Mesendoderm (in vitro differentiated cells): ENCODE measurements around the gene CAMK4.

Source experiments
- DNase-seq: peaks from one replicate; pipeline ENCODE4 v3.0.0; 2013
- H2AK5ac ChIP-seq: 2 replicates; pipeline ENCODE4 v1.6.1; 2013; ENCODE audit warnings: low read length, inconsistent platforms
- H2BK120ac ChIP-seq: 2 replicates; pipeline ENCODE4 v1.6.1; 2013; ENCODE audit warnings: low read depth, mild to moderate bottlenecking, low read length, moderate library complexity, mixed read lengths
- H2BK15ac ChIP-seq: replicated peaks from 2 replicates; pipeline ENCODE4 v1.6.1; 2013; ENCODE audit warnings: low read depth, mild to moderate bottlenecking, moderate library complexity
- H2BK5ac ChIP-seq: 2 replicates; pipeline ENCODE4 v1.6.1; 2013; ENCODE audit warnings: low read length, inconsistent platforms
- H3K18ac ChIP-seq: 2 replicates; pipeline ENCODE4 v1.6.1; 2013; ENCODE audit warnings: mild to moderate bottlenecking, low read length, mixed read lengths
- H3K23ac ChIP-seq: one replicate; pipeline ENCODE4 v1.6.1; 2013; ENCODE audit warnings: low read length
- H3K27ac ChIP-seq: 2 replicates; pipeline ENCODE4 v1.5.1; 2013; ENCODE audit warnings: low read depth, mild to moderate bottlenecking, inconsistent platforms, low read length, moderate library complexity
- H3K27me3 ChIP-seq: 2 replicates; pipeline ENCODE4 v1.6.1; 2013; ENCODE audit warnings: low read length, control low read depth, mild to moderate bottlenecking, inconsistent platforms; ENCODE audit not compliant: insufficient read depth, poor library complexity
- H3K36me3 ChIP-seq: 2 replicates; pipeline ENCODE4 v1.6.1; 2013; ENCODE audit warnings: low read length, inconsistent platforms; ENCODE audit not compliant: control insufficient read depth, insufficient read depth
- H3K4ac ChIP-seq: one replicate; pipeline ENCODE4 v1.6.1; 2013; ENCODE audit warnings: low read depth, mild to moderate bottlenecking, low read length, moderate library complexity
- H3K4me1 ChIP-seq: 2 replicates; pipeline ENCODE4 v1.6.1; 2013; ENCODE audit warnings: low read depth, low read length, inconsistent platforms; ENCODE audit not compliant: control insufficient read depth
- H3K4me2 ChIP-seq: 2 replicates; pipeline ENCODE4 v1.6.1; 2013; ENCODE audit warnings: low read length
- H3K4me3 ChIP-seq: 2 replicates; pipeline ENCODE4 v1.5.1; 2013; ENCODE audit warnings: mild to moderate bottlenecking, low read length
- H3K56ac ChIP-seq: one replicate; pipeline ENCODE4 v1.6.1; 2013; ENCODE audit warnings: low read length
- H3K79me1 ChIP-seq: 2 replicates; pipeline ENCODE4 v1.6.1; 2013; ENCODE audit warnings: low read length, inconsistent platforms
- H3K79me2 ChIP-seq: 2 replicates; pipeline ENCODE4 v1.6.1; 2013; ENCODE audit warnings: mild to moderate bottlenecking, low read length; ENCODE audit not compliant: control insufficient read depth, insufficient read depth
- H3K9ac ChIP-seq: 2 replicates; pipeline ENCODE4 v1.6.1; 2013; ENCODE audit warnings: low read length, inconsistent platforms
- H4K5ac ChIP-seq: one replicate; pipeline ENCODE4 v1.6.1; 2013; ENCODE audit warnings: low read length
- H4K8ac ChIP-seq: one replicate; pipeline ENCODE4 v1.6.1; 2013; ENCODE audit warnings: low read depth, mild to moderate bottlenecking, control low read depth, low read length, moderate library complexity
- whole genome bisulfite sequencing: extraction: QIAGEN DNeasy Blood & Tissue Kit; methylation state at CpG from one replicate; pipeline ENCODE4 v1.1.7; 2013; ENCODE audit warnings: low lambda C conversion rate, missing lambda C conversion rate; ENCODE audit not compliant: insufficient coverage; ENCODE audit errors: extremely low coverage; 5-methylcytosine and 5-hydroxymethylcytosine counted together

Gene CAMK4

GRCh38 chr5:111259636-111260035, 35.5 kb downstream of the CAMK4 start:
- H3K4me1 ChIP-seq: no peaks in the 10 kb centered on the region
- no peaks in the 10 kb centered on the region for H3K27me3 ChIP-seq
- H2BK5ac ChIP-seq: no peak overlapping the region
- WGBS: no CpG with 5 or more reads among the region's 3 CpGs
- no peak overlapping the region for H3K23ac ChIP-seq
- H2BK15ac ChIP-seq: no peak overlapping the region
- no peak overlapping the region for H3K4ac ChIP-seq
- H3K4me3 ChIP-seq: no peak overlapping the region
- no peak overlapping the region for H2AK5ac ChIP-seq
- H3K79me2 ChIP-seq: no peaks in the 10 kb centered on the region
- no peak overlapping the region for H3K56ac ChIP-seq
- no peak overlapping the region for H4K8ac ChIP-seq
- no peak overlapping the region for H2BK120ac ChIP-seq
- no peak overlapping the region for H3K9ac ChIP-seq
- no peak for DNase-seq
- no peak overlapping the region for H3K4me2 ChIP-seq
- no peak overlapping the region for H4K5ac ChIP-seq
- H3K18ac ChIP-seq: no peak overlapping the region
- no peaks in the 10 kb centered on the region for H3K79me1 ChIP-seq
- H3K27ac ChIP-seq: no peak overlapping the region
- H3K36me3 ChIP-seq: no peaks in the 10 kb centered on the region

GRCh38 chr5:111261610-111262009, 37.4 kb downstream of the CAMK4 start:
- H3K36me3 ChIP-seq: no peaks in the 10 kb centered on the region
- no peak overlapping the region for H3K4ac ChIP-seq
- no peaks in the 10 kb centered on the region for H3K79me2 ChIP-seq
- no peaks in the 10 kb centered on the region for H3K27me3 ChIP-seq
- H3K23ac ChIP-seq: no peak overlapping the region
- WGBS: no CpG with 5 or more reads among the region's 1 CpG
- no peak overlapping the region for H3K27ac ChIP-seq
- no peak overlapping the region for H3K18ac ChIP-seq
- H2AK5ac ChIP-seq: no peak overlapping the region
- no peak overlapping the region for H3K4me3 ChIP-seq
- H3K4me2 ChIP-seq: no peak overlapping the region
- no peaks in the 10 kb centered on the region for H3K4me1 ChIP-seq
- DNase-seq: no peak
- no peak overlapping the region for H2BK5ac ChIP-seq
- H4K5ac ChIP-seq: no peak overlapping the region
- no peak overlapping the region for H3K56ac ChIP-seq
- no peak overlapping the region for H2BK120ac ChIP-seq
- H3K79me1 ChIP-seq: no peaks in the 10 kb centered on the region
- no peak overlapping the region for H3K9ac ChIP-seq
- no peak overlapping the region for H4K8ac ChIP-seq
- no peak overlapping the region for H2BK15ac ChIP-seq

GRCh38 chr5:111262153-111262552, 38.0 kb downstream of the CAMK4 start:
- Histone ChIP-seq H4K5ac (no peak overlapping the region), H4K8ac (no peak overlapping the region), H3K18ac (no peak overlapping the region), H3K9ac (no peak overlapping the region), H2BK15ac (no peak overlapping the region), H3K27ac (no peak overlapping the region), H3K4me2 (no peak overlapping the region), H3K56ac (no peak overlapping the region), H3K23ac (no peak overlapping the region), H3K27me3 (no peaks in the 10 kb centered on the region), H3K4ac (no peak overlapping the region), H3K79me2 (no peaks in the 10 kb centered on the region), H3K36me3 (no peaks in the 10 kb centered on the region), H3K79me1 (no peaks in the 10 kb centered on the region), H2BK120ac (no peak overlapping the region), H3K4me1 (no peaks in the 10 kb centered on the region), H3K4me3 (no peak overlapping the region), H2BK5ac (no peak overlapping the region), H2AK5ac (no peak overlapping the region)
- WGBS: no CpG with 5 or more reads among the region's 2 CpGs
- no peak for DNase-seq

- no CpG with 5 or more reads among the region's 1 CpG for WGBS
- DNase-seq: no peak
Observed at GRCh38 chr5:111262815-111263214, 38.6 kb downstream of the CAMK4 start.

GRCh38 chr5:111266491-111266890, 42.3 kb downstream of the CAMK4 start:
- no peak for DNase-seq
- Histone ChIP-seq H4K8ac (no peak overlapping the region), H4K5ac (no peak overlapping the region), H3K4me2 (no peak overlapping the region), H2BK15ac (no peak overlapping the region), H3K79me2 (no peaks in the 10 kb centered on the region), H3K18ac (no peak overlapping the region), H3K4me1 (no peaks in the 10 kb centered on the region), H3K56ac (no peak overlapping the region), H3K4me3 (no peak overlapping the region), H2AK5ac (no peak overlapping the region), H2BK5ac (no peak overlapping the region), H3K79me1 (no peaks in the 10 kb centered on the region), H3K27me3 (no peaks in the 10 kb centered on the region), H2BK120ac (no peak overlapping the region), H3K27ac (no peak overlapping the region), H3K4ac (no peak overlapping the region), H3K23ac (no peak overlapping the region), H3K36me3 (no peaks in the 10 kb centered on the region), H3K9ac (no peak overlapping the region)
- no CpG with 5 or more reads among the region's 2 CpGs for WGBS

More at GRCh38 chr5:111262815-111263214, 38.6 kb downstream of the CAMK4 start:
- Histone ChIP-seq H3K4me3 (no peak overlapping the region), H3K9ac (no peak overlapping the region), H2BK15ac (no peak overlapping the region), H3K4ac (no peak overlapping the region), H4K5ac (no peak overlapping the region), H3K23ac (no peak overlapping the region), H2AK5ac (no peak overlapping the region), H2BK5ac (no peak overlapping the region), H3K79me1 (no peaks in the 10 kb centered on the region), H3K27me3 (no peaks in the 10 kb centered on the region), H3K18ac (no peak overlapping the region), H4K8ac (no peak overlapping the region), H3K36me3 (no peaks in the 10 kb centered on the region), H3K79me2 (no peaks in the 10 kb centered on the region), H3K4me2 (no peak overlapping the region), H3K56ac (no peak overlapping the region), H2BK120ac (no peak overlapping the region), H3K27ac (no peak overlapping the region), H3K4me1 (no peaks in the 10 kb centered on the region)

GRCh38 chr5:111268300-111268699, 44.1 kb downstream of the CAMK4 start:
- Histone ChIP-seq H3K4me3 (no peak overlapping the region), H3K36me3 (no peaks in the 10 kb centered on the region), H4K8ac (no peak overlapping the region), H3K4ac (no peak overlapping the region), H3K4me2 (no peak overlapping the region), H3K56ac (no peak overlapping the region), H3K27ac (no peak overlapping the region), H2BK15ac (no peak overlapping the region), H2BK5ac (no peak overlapping the region), H3K79me1 (no peaks in the 10 kb centered on the region), H3K9ac (no peak overlapping the region), H3K79me2 (no peaks in the 10 kb centered on the region), H3K4me1 (no peaks in the 10 kb centered on the region), H2AK5ac (no peak overlapping the region), H3K18ac (no peak overlapping the region), H2BK120ac (no peak overlapping the region), H3K23ac (no peak overlapping the region), H4K5ac (no peak overlapping the region), H3K27me3 (no peaks in the 10 kb centered on the region)
- no peak for DNase-seq
